CD14-positive monocyte (primary cell): ENCODE measurements around the gene BIN1. TPM values are rescaled to one million over a fixed set of nuclear protein-coding genes. Genes with fewer than 3 reads are reported as not detected.

Experiments
- DNase-seq, 3 donors: peaks; one replicate each; pipeline ENCODE4 v3.0.0-alpha.2; 2011 to 2022
- H2AFZ ChIP-seq: 2 replicates; pipeline ENCODE4 v1.6.0; 2012; ENCODE audit warnings: mild to moderate bottlenecking, low read depth, low read length, inconsistent platforms; ENCODE audit not compliant: insufficient read depth, poor library complexity, severe bottlenecking
- H3K27ac ChIP-seq, 2 donors: 1 replicate in 1 of 2; 2 replicates in 1 of 2; pipeline ENCODE4 v1.5.1; 2012 to 2013; ENCODE audit warnings: low read length in 2 of 2, control low read depth in 1 of 2, inconsistent platforms in 1 of 2, low read depth in 1 of 2, mild to moderate bottlenecking in 1 of 2
- H3K27me3 ChIP-seq, 2 donors: one replicate each; pipeline versions ENCODE4 v1.6.0 to v1.6.1; 2011 to 2013; ENCODE audit warnings: low read length in 2 of 2; ENCODE audit not compliant: control insufficient read depth in 2 of 2, insufficient read depth in 2 of 2
- H3K36me3 ChIP-seq, 2 donors: replicated peaks in 1 of 2; 1 replicate in 1 of 2; 2 replicates in 1 of 2; pipeline versions ENCODE4 v1.5.1 to v1.6.1; 2012 to 2013; ENCODE audit warnings: low read length in 2 of 2, control low read depth in 1 of 2, inconsistent platforms in 1 of 2, mild to moderate bottlenecking in 1 of 2; ENCODE audit not compliant: insufficient read depth in 2 of 2, control insufficient read depth in 1 of 2
- H3K4me1 ChIP-seq, 2 donors: 1 replicate in 1 of 2; 2 replicates in 1 of 2; pipeline versions ENCODE4 v1.5.1 to v1.6.1; 2012 to 2013; ENCODE audit warnings: low read length in 2 of 2, control low read depth in 1 of 2, inconsistent platforms in 1 of 2, mild to moderate bottlenecking in 1 of 2, moderate library complexity in 1 of 2; ENCODE audit not compliant: insufficient read depth in 2 of 2, control insufficient read depth in 1 of 2
- H3K4me2 ChIP-seq: replicated peaks from 2 replicates; pipeline ENCODE3; 2012; ENCODE audit warnings: low read length, moderate library complexity, mild to moderate bottlenecking; ENCODE audit not compliant: poor library complexity, severe bottlenecking; ENCODE audit errors: extremely low read depth
- H3K4me3 ChIP-seq, 3 experiments: fragments of 200-600 bp in 1 of 3; sonication (generic) in 1 of 3; replicated peaks in 1 of 3; 1 replicate in 2 of 3; 2 replicates in 1 of 3; pipeline ENCODE4 v1.5.1; 2011 to 2013; ENCODE audit warnings: low read length in 3 of 3, mild to moderate bottlenecking in 3 of 3, control low read depth in 2 of 3, low read depth in 2 of 3, inconsistent platforms in 1 of 3, moderate library complexity in 1 of 3
- H3K79me2 ChIP-seq: 2 replicates; pipeline ENCODE4 v1.6.0; 2012; ENCODE audit warnings: mild to moderate bottlenecking, control low read depth, inconsistent platforms, low read length, moderate library complexity; ENCODE audit not compliant: insufficient read depth
- H3K9ac ChIP-seq: 2 replicates; pipeline ENCODE4 v1.6.0; 2017; ENCODE audit warnings: low read length, mild to moderate bottlenecking; ENCODE audit not compliant: insufficient read depth, poor library complexity, severe bottlenecking
- H3K9me3 ChIP-seq, 2 donors: replicated peaks in 1 of 2; 1 replicate in 1 of 2; 2 replicates in 1 of 2; pipeline versions ENCODE4 v1.5.1 to v1.6.1; 2012 to 2013; ENCODE audit warnings: low read length in 2 of 2, control low read depth in 1 of 2; ENCODE audit not compliant: control insufficient read depth in 1 of 2, insufficient read depth in 1 of 2
- H4K20me1 ChIP-seq: 2 replicates; pipeline ENCODE4 v1.6.0; 2012; ENCODE audit warnings: mild to moderate bottlenecking, low read length, control low read depth, moderate library complexity; ENCODE audit not compliant: insufficient read depth
- H3K27ac Mint-ChIP-seq, 7 donors: one replicate each; pipeline ENCODE4 v1.8.0; 2020; ENCODE audit warnings: mild to moderate bottlenecking in 7 of 7, mixed read lengths in 7 of 7, moderate library complexity in 6 of 7, inconsistent platforms in 2 of 7
- H3K27me3 Mint-ChIP-seq, 3 donors: one replicate each; pipeline ENCODE4 v1.8.0; 2021 to 2022; ENCODE audit warnings: low read depth in 3 of 3, mild to moderate bottlenecking in 3 of 3, mixed read lengths in 3 of 3, moderate library complexity in 3 of 3, inconsistent platforms in 1 of 3
- H3K36me3 Mint-ChIP-seq, 2 donors: one replicate each; pipeline ENCODE4 v1.8.0; 2020; ENCODE audit warnings: mixed read lengths in 2 of 2, inconsistent platforms in 1 of 2, mild to moderate bottlenecking in 1 of 2
- H3K4me1 Mint-ChIP-seq: one replicate; pipeline ENCODE4 v1.8.0; 2020; ENCODE audit warnings: mild to moderate bottlenecking, mixed read lengths
- H3K4me3 Mint-ChIP-seq, 2 donors: one replicate each; pipeline ENCODE4 v1.8.0; 2020; ENCODE audit warnings: mild to moderate bottlenecking in 2 of 2, mixed read lengths in 2 of 2, moderate library complexity in 1 of 2
- H3K9me3 Mint-ChIP-seq, 7 donors: one replicate each; pipeline ENCODE4 v1.8.0; 2020 to 2022; ENCODE audit warnings: mixed read lengths in 7 of 7, mild to moderate bottlenecking in 6 of 7, moderate library complexity in 6 of 7, inconsistent platforms in 2 of 7
- CTCF ChIP-seq: fragments of 200-600 bp; IDR thresholded peaks from one replicate; pipeline ENCODE4 v1.8.0; 2022; ENCODE audit warnings: antibody characterized with exemption, mild to moderate bottlenecking
- WGBS: methylation state at CpG from one replicate; pipeline ENCODE4 v1.1.5; 2013; ENCODE audit warnings: missing lambda C conversion rate; ENCODE audit not compliant: insufficient coverage; 5-methylcytosine and 5-hydroxymethylcytosine counted together
- intact Hi-C, 2 donors: fragments of 100-400 bp; cut with micrococcal nuclease; formaldehyde crosslinking; loops; one replicate each; pipeline versions ENCODE4 v1.15.0 to v1.15.1; 2023
- polyA plus RNA-seq, 3 donors: library from polyadenylated mRNA; depleted of rRNA in 1 of 3; unstranded in 2 of 3; stranded (reverse) in 1 of 3; fragments of 300-500 nt in 2 of 3; fragments of >200 nt in 1 of 3; fragmentation: Illumina TruSeq in 2 of 3; gene quantifications; 1 replicate in 2 of 3; 2 replicates in 1 of 3; pipeline ENCODE4 v1.2.3, GENCODE V29; 2012 to 2021

Gene BIN1
- polyA plus RNA-seq, 3 donors: 3.4 to 7.5 (median 4.1) TPM

- Mint-ChIP-seq H3K4me1 (peaks cover 2% of the 10 kb centered on the region), H3K27ac (no peak overlapping the region), H3K4me3 (no peak overlapping the region), H3K36me3 (no peaks in the 10 kb centered on the region), H3K9me3 (no peaks in the 10 kb centered on the region), H3K27me3 (peaks cover 2 to 11% (median 3%) of the 10 kb centered on the region in 3 donors)
- Histone ChIP-seq H3K27me3 (no peaks in the 10 kb centered on the region), H3K79me2 (no peaks in the 10 kb centered on the region), H2AFZ (no peak overlapping the region), H4K20me1 (no peaks in the 10 kb centered on the region), H3K4me2 (no peak overlapping the region), H3K9ac (no peak overlapping the region), H3K9me3 (no peaks in the 10 kb centered on the region), H3K36me3 (no peaks in the 10 kb centered on the region), H3K4me1 (peaks cover 6 to 11% of the 10 kb centered on the region in 2 donors), H3K27ac (no peak overlapping the region), H3K4me3 (no peak overlapping the region)
- intact Hi-C loops: no loop called here
- 98% methylated on average over 6 of the region's 7 CpGs for WGBS
- no peak for TF ChIP-seq CTCF
- DNase-seq: no peak
Observed at GRCh38 chr2:127054604-127054930, 52.4 kb downstream of the BIN1 start.

DNA sequence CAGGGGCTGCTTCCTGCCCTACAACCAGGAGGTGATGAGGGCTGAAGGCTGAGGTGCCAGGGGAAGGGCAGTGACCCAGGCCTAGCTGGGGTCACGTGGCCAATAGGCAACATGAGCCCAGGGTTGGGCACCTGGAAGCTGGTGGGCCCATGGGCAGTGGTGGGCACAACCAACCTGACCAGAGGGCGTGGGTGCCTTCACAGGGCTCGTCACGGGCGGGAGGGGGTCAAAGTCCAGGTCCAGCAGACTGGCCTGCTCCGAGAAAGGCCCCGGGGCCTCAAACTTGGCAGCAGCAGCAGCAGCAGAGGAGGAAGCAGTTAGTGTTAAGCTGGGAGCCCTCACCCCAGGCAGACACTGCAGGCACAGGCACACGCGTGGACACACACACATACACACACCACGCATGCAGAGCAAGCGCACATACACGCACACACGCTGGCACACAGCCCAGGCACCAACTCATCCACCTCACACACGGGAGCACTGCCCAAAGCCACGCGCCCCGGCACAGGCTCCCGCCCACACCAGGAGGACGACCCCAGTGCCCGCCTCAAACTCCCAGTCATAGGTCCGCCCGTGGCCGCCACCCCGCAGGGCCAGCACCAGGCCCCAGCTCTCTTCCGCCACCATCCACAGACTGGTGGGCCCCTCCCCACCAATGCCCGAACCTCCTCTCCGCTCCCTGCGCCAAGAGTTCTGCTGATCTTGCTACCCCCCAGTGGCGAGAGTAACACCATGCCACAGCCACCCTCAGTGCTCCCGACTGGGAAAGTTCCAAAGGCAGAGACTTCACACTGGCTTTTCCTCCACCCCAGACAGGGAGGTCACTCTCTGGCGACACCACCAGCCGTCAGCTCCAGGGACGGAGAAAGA lies 53.0 kb downstream of the BIN1 start:
- Histone ChIP-seq H3K27ac (no peak overlapping the region), H2AFZ (no peak overlapping the region), H3K4me3 (no peak overlapping the region), H3K36me3 (no peaks in the 10 kb centered on the region), H3K4me2 (no peak overlapping the region), H3K9ac (no peak overlapping the region), H3K9me3 (no peaks in the 10 kb centered on the region), H4K20me1 (no peaks in the 10 kb centered on the region), H3K27me3 (no peaks in the 10 kb centered on the region), H3K4me1 (peaks cover 6 to 11% of the 10 kb centered on the region in 2 donors), H3K79me2 (no peaks in the 10 kb centered on the region)
- H3K27ac Mint-ChIP-seq: peak overlapping the region in 1 of 7 donors; percentile 57
- no peak overlapping the region for H3K4me3 Mint-ChIP-seq
- WGBS: 93% methylated on average over 28 of the region's 33 CpGs
- peaks cover 0 to 11% (median 2%) of the 10 kb centered on the region in 3 donors for H3K27me3 Mint-ChIP-seq
- no peak for TF ChIP-seq CTCF
- intact Hi-C loops: no loop called here
- DNase-seq: no peak
- H3K4me1 Mint-ChIP-seq: peaks cover 2% of the 10 kb centered on the region
- no peaks in the 10 kb centered on the region for H3K9me3 Mint-ChIP-seq
- H3K36me3 Mint-ChIP-seq: no peaks in the 10 kb centered on the region
